22Rv1 (cell line): ENCODE results near the gene BMPR2.

Experiments
- ZFX ChIP-seq: fragments of 450-650 bp; IDR thresholded peaks from 2 replicates; pipeline ENCODE4 v1.6.1; 2017; ENCODE audit warnings: antibody characterized with exemption, borderline replicate concordance
- TF ChIP-seq, protein P1 (sequence below): fragments of 450-650 bp; IDR thresholded peaks from 2 replicates; pipeline ENCODE4 v1.5.1; 2017; ENCODE audit warnings: mild to moderate bottlenecking

DNA sequence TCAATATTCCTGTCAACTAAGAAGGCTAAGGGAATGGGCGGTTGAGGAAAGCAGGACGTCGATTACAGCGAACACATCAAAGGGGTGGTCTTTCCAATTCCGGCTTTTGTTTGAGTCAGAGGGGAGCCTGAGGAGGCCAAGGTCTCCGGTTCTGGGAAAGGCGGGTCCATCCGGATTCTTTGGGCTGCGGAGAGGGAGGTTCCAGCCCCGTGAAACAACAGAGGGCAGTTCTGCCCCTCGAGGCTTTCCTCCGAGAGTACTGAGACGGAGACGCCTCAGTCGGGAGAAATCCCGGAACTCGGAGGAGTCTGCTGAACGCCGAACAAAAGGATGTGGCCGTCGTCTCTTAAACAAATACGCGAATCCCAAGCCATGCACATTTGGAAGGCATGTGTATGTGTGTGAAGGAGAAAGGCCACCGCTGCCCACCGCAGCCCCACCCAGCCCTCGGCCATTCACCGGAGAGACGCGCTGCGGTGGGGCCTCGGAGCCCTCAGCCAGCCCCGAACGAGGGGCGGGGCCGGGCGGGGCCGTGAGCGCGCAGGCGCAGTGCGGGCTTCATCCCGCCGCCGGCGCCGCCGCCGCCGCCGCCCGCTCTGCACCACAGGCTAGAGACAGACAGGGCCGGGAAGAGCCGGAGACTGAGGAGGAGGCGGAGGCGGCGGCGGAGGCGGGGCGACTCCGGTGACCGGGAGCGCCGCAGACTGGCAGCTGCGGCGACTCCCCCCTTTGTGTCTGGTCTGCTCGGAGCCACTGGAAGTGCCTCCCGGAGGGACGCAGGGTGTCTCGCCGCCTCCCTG lies at the start of gene BMPR2:
- TF ChIP-seq, protein P1, sequence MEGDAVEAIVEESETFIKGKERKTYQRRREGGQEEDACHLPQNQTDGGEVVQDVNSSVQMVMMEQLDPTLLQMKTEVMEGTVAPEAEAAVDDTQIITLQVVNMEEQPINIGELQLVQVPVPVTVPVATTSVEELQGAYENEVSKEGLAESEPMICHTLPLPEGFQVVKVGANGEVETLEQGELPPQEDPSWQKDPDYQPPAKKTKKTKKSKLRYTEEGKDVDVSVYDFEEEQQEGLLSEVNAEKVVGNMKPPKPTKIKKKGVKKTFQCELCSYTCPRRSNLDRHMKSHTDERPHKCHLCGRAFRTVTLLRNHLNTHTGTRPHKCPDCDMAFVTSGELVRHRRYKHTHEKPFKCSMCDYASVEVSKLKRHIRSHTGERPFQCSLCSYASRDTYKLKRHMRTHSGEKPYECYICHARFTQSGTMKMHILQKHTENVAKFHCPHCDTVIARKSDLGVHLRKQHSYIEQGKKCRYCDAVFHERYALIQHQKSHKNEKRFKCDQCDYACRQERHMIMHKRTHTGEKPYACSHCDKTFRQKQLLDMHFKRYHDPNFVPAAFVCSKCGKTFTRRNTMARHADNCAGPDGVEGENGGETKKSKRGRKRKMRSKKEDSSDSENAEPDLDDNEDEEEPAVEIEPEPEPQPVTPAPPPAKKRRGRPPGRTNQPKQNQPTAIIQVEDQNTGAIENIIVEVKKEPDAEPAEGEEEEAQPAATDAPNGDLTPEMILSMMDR: no peak
- no peak for TF ChIP-seq ZFX
